Stimulated activated CD4-positive, alpha-beta T cell treated with anti-CD3 and anti-CD28 coated beads, TNF-alpha, amount 100 ng/mL, for 24 hours (primary cell): Measurements from ENCODE around the gene IER5L.
"Not testable (repeated sequence)": the region's sequence is repeated elsewhere in the genome, so short reads cannot be mapped to it uniquely, and the experiment has no call there.

Experiments
- DNase-seq, 3 experiments: peaks; one replicate each; pipeline ENCODE4 v3.0.0-alpha.2; 2020; ENCODE audit warnings: low read depth in 3 of 3

IER5L gene

DNA sequence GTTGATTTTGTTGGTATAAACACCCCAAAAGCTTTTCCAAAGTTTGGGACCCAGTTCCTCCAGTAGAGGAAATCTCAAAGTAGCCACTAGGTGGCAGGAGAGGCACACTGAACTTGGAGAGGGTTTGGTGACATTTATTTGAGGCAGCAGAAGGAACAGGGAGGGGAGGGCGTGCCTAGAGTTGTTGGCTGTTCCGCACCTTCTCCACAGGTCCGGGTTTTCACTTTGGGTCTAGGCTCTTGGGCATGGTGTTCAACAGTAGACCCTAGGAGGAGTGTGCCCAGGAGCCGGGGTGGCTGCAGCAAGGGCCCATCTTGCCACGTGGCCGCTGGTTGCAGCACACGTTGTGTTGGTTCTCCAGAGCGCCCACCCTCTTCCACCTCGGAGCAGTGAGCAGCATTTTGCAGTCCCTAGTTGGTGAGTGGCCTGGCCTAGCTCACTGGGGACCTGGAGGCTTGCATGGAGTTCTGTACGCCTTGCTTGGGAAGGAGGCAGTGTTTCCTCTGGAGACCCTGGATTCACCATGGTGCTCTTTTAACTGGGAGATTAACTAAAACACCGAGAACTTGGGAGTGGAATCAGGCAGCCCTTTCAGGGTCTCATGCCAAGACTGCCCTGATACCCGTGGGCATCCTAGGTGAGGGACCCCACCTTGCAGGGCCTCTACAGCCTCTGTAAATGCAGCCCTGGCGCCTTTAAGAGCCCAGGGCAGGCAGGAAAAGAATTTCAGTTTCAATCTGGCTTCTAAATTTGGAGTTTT is 38.6 kb downstream of the IER5L start:
- peak; percentile 52 to 69 (median 64) for DNase-seq

DNA sequence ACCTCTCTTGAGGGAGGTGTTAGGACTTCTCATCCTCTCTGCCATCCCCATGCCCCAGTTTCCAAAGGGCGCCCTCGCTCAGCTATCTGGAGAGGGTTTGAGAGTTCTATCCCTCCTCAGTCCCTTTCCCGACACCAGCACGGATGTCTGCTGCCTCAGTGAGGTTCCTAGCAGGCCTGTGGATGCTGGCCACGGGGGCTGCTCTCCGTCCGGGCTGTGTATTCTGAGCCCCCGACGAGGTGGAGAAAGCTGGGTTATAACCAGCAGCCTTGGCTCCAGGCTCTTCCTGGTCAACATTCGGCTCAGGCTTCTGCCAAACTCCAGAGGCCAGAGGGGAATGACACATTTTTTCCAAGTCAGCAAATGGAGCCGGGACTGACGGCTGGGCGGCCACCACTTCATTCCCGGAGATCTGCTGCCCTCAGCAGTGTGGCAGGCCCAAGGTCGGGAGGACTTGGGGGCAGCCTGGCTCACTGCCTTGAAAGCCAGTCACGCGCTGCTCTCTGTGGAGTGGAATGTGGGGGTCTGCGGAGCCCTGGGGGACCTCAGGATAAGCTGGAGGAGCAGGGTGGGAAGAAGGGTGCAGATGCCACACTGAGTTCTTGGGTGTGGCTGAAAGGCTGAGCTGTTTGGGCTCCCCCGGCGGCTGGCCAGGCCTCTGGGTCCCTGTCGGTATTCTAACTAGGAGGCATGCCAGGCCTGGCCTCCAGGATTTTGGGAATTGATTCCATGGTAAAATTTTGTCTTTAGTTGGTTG is 39.4 kb downstream of the IER5L start:
- DNase-seq, result no peak

DNA sequence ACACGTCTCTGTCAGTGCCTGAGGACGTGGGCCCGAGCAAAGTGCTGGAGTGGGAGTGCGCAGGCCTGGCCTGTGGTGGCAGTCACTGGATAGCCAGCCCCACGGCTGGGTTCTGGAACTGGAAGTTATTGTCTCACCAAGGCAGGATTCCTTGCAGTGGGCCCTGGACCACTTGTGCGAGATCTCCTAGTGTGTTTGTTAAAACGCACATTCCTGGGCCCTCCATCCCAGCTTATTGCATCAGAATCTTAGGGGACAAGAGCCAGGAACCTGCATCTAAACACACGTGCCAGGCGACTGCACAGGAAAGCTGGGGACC is 40.0 kb downstream of the IER5L start:
- no peak for DNase-seq

DNA sequence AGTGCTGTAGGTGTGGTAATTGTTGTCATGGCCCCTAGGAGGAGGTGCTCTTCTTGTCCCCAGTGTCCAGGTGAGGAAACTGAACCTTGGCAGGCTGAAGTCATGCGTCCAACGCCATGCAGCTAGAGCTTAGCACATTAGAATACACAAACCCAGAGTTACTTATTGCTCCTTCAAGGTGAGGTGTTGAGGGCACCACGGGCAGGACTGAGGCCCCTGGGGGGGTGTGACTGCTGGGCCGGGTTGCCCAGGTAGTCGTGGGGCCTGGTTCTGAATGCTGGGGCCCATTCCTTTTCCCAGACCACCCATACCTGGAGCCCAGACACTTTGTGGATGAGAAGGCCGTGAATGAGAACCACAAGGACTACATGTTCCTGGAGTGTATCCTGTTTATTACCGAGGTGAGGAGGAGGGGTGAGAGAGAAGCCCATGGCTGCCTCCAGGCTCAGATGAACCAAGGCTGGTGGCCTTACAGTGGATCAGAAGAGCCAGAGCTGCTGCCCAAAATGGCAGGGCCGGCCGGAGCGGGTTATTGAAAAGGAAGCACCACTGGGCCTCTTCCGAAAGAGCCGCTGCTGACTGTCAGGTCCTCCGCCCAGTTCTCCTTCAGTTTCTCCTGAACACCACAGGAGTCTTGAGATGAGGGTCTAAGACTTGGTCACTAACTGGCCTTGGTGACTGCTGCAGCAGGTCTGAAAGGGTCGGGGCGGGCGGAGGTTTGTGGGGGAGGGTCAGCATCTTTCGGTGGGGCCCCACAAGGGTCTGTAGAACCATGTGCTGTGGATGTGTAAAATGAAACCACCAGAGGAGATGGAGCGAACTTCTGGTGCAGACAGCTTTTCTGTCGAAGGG is 40.5 kb downstream of the IER5L start:
- no peak for DNase-seq

DNA sequence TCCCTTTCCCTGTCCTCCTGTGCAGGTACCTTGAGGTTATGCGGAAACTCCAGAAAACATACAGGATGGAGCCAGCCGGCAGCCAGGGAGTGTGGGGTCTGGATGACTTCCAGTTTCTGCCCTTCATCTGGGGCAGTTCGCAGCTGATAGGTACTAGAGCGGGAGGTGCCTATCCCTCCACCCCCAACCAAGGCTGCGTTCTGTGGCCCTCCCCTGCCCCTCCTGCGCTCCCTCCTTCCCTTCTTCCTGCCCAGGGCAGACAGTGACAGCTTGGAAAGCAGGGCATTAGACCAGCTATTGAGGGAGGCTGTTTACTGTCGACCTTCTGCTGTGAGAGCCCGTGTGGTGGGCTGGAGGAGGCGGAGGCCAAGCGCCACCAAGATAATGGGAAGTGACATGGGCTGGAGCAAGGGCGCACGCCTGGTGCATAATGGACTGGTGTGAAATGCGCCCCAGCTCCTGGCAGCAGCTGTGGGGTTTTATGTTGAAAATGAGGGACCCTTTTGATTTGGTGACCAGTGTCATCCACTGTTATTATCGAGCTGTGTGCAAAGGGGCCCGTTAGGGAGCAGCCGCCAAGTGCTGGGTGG is 41.5 kb downstream of the IER5L start:
- DNase-seq, result no peak

DNA sequence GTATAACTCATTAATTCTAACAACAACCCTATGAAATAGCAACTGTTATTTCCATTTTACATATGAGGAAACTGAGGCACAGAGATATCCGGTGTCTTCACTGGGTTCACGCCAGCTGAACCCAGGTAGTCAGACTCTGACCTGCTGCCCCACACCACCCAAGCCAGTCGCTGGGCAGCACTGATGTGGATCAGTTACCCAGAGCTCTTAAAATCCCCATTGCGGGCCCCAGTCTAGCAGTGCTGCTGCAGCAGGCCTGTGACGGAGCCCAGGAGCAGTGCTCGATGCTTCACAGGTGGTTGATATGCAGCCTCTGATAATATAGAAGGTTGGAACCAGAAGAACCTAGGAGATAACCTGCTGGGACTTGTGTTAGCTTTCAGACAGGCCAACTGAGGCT is 42.6 kb downstream of the IER5L start:
- no peak for DNase-seq

DNA sequence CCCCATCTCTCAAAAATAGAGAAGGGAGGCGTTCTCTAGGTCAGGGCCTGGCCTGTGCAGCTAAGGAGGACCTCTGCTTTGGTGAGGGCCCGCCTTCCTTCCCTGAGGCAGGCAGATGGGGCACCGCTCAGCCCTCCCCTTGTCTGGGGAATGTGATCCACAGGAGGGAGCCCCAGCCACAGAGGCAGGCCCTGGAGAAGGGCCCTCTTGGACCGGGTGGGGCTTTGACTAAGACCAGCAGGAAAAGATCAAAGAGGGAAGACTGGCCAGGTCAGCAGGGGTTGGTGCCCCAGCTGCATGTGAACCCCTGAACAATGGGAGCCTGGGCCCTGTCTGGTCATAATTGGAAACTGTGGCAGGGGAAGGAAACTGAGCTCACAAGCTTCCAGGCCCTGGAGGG is 45.0 kb downstream of the IER5L start:
- DNase-seq, result no peak

DNA sequence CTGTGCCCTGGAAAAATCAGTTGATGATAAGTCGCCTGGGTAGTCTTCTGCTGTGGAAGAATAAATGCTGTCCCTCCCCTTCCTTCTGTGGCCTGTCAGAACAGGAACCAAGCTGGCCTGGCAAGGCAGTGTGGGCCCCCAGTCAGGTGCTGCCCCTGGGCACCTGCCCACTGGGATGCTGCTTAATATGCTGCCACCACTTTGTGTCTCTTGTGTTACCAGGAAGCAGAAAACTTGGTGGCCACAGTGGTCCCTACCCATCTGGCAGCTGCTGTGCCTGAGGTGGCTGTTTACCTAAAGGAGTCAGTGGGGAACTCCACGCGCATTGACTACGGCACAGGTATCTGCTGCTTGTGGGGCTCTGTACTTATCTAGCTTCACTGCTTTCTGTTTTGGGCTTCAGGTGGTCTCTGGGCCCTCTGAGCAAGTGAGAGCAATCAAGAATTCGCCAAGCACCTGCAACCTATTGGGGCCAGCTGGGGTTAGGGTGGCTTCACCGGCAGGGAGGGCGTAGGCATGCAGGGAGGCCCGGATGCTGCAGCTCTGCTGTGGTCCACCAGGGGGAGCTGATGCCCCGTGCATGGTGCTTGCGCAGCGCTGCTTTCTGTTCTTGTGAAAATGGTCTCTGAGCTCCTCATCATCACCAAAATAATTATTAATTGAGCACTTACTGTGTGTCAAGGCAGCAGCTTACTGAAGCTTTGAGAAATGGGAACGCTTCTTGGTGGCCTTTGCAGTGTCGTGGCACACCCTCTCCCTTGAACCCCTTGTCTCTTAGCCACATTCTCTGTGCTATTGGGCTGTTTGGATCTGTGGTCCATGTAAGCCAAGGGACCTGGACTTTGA is 46.5 kb downstream of the IER5L start:
- DNase-seq, result peak; percentile 74 to 79 (median 78)

DNA sequence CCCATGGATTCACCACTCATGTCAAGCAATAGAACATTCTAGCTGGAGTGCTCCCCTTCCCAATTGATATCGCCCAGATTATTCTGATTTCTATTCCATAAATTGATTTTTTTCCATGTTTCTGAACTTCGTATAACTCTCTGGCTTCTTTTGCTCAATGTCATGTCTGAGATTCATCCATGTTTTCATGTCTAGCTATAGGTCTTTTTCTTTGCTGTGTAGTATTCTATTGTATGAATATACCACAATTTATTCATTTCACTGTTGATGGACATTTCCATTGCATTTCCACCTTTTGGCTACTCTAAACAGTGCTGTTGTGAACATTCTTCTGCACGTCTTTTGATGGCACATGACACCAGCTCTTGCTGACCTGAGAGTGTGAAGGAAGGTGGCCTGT is 47.3 kb downstream of the IER5L start:
- DNase-seq, result no peak

DNA sequence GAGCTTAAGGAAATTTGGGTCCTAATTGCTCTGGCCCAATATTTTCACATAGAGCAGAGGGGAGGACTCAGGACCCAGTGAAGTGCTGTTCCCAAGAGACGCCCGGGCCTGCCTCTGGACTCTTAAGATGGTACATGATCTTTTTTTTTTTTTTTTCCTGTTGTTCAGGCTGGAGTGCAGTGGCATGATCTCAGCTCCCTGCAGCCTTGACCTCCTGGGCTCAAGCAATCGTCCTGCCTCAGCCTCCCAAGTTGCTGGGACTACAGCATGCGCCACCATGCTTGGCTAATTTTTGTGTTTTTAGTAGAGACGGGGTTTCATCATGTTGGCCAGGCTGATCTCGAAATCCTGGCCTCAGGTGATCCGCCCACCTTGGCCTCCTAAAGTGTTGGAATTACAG is 47.8 kb downstream of the IER5L start:
- not testable (repeated sequence) for DNase-seq

DNA sequence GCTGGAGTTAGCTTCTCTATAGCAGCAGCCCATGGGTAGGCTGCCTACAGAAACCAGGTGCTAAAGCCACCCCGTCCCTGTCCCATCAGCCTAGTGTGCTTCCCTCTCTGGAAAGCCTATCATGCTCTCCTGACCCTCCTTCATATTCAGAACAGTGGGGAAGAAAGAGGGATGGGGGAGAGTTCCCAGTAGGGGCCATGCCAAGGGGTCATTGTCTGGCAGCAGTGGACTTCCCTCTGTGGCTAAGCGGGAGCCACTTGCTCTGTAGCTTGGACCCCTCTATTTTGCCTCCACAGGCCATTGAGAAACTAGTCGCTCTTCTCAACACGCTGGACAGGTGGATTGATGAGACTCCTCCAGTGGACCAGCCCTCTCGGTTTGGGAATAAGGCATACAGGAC is 49.4 kb downstream of the IER5L start:
- DNase-seq, result no peak

DNA sequence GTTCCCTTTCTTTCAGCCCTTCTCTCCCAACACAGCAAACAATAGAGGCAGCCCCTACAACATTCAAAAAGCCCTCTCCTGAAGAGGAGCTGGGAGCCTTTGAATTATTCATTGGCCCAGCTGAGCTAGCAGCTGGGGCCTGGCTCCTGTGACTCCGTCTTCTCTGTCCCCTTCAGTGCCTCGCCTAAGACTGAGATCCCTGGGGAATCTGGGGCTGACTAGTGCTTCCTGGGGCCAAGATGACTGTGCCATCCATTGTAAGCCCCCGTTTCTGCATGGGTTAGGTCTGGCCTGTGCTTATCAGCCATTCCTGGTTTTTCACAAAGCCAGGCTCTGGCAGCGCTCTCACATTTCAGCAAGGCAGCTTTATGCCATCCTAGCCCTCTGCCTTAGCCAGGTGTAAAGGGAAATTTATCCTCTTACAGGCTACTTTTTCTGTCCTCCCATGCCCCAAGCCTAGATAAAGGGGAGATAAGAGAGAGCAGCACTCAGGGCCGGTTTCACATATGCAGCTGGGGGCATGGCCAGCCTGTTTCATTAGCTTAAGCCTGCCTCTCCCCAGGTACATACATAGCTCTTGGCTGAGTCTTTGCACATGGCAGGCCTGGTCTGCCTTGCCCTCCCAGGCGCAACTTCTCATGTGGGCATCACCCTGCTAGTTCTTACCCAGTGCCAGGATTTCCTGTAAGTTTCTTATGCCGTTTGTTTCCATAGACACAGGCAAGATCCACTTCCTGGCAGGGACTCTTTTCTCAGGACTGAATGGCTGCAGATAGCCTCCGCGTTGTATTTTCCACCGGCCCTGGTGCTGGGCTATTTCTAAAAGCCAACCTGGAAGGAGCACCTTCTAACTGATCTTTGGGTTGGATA is 51.1 kb downstream of the IER5L start:
- DNase-seq, result no peak
